OCI-LY7 (cell line): ENCODE measurements around the gene ADCY5.

Source experiments
- EZH2phosphoT487 ChIP-seq: fragments of 200-600 bp; sonication (generic); IDR thresholded peaks from 2 replicates; pipeline ENCODE4 v1.6.1; 2018; ENCODE audit warnings: low read depth, borderline replicate concordance, mild to moderate bottlenecking, mixed run types, antibody characterized with exemption, low read length, moderate library complexity, mixed read lengths
- TF ChIP-seq, protein P1 (sequence below): fragments of 200-600 bp; sonication (generic); conservative IDR thresholded peaks from 2 replicates; pipeline ENCODE4 v1.5.1; 2014; ENCODE audit warnings: mild to moderate bottlenecking, antibody characterized with exemption, low read length, moderate library complexity, mixed read lengths

DNA sequence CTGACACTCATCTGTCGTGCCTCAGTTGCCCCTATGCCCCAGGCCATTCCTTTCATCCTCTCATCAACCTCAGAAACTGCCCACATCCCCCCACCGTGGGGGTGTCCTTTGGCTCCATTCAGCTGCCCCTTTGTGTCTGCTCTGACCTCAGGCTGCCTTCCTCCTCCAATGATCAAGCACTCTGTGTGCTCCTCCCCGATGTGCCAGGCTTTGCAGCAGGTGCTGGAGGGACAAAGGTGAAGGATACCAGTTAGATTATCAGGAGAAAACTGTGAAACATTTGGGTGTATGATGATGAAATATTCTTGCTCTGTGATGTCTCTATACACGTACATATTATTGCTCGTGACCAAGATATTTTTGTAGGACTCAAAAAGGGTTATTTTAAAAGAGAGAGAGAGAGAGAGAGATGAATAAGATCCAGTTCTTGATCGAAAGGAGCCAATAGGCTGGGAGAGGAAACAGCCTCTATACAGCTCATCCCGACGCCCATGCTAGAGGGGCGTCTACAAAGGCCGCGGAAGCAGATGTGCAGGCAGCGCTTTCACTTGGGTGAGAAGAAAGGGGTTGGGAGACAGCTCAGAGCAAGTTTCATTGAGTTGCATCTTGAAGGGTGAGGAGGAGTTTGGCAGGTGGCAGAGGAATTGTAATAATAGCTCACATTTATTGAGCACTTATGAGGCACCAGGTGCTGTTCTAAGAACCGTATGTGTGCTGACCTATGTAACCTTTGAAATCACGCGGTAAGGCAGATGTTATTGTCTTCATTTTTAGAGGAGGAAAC, 28.3 kb upstream of the ADCY5 start:
- TF ChIP-seq, protein P1, sequence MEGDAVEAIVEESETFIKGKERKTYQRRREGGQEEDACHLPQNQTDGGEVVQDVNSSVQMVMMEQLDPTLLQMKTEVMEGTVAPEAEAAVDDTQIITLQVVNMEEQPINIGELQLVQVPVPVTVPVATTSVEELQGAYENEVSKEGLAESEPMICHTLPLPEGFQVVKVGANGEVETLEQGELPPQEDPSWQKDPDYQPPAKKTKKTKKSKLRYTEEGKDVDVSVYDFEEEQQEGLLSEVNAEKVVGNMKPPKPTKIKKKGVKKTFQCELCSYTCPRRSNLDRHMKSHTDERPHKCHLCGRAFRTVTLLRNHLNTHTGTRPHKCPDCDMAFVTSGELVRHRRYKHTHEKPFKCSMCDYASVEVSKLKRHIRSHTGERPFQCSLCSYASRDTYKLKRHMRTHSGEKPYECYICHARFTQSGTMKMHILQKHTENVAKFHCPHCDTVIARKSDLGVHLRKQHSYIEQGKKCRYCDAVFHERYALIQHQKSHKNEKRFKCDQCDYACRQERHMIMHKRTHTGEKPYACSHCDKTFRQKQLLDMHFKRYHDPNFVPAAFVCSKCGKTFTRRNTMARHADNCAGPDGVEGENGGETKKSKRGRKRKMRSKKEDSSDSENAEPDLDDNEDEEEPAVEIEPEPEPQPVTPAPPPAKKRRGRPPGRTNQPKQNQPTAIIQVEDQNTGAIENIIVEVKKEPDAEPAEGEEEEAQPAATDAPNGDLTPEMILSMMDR, result no peak
- TF ChIP-seq EZH2phosphoT487, result no peak
